HepG2 (cell line): Measurements from ENCODE around the gene NNMT. TPM values are rescaled to one million over a fixed set of nuclear protein-coding genes. Genes with fewer than 3 reads are reported as not detected.

ENCODE experiments used
- DNMT1 ChIP-seq: sonication (generic); formaldehyde crosslinking; IDR thresholded peaks from 2 replicates; pipeline ENCODE4 v1.5.1; 2020; ENCODE audit warnings: mild to moderate bottlenecking, missing genetic modification reagents
- KDM2A ChIP-seq: sonication (generic); formaldehyde crosslinking; IDR thresholded peaks from 2 replicates; pipeline ENCODE4 v1.4.0; 2020; ENCODE audit warnings: low read depth, missing genetic modification reagents, borderline replicate concordance
- KLF15 ChIP-seq: sonication (generic); formaldehyde crosslinking; IDR thresholded peaks from 2 replicates; pipeline ENCODE4 v1.8.1; 2023; ENCODE audit warnings: borderline replicate concordance, mild to moderate bottlenecking, inconsistent platforms, missing genetic modification reagents, mixed read lengths
- NFKB2 ChIP-seq: sonication (generic); formaldehyde crosslinking; IDR thresholded peaks from 2 replicates; pipeline ENCODE4 v1.4.0; 2020; ENCODE audit warnings: missing genetic modification reagents, borderline replicate concordance
- WIZ ChIP-seq: sonication (generic); formaldehyde crosslinking; IDR thresholded peaks from 2 replicates; pipeline ENCODE4 v1.5.1; 2020; ENCODE audit warnings: mild to moderate bottlenecking, missing genetic modification reagents
- ZBTB33 ChIP-seq: sonication (generic); formaldehyde crosslinking; IDR thresholded peaks from 2 replicates; pipeline ENCODE4 v1.4.0; 2020; ENCODE audit warnings: missing genetic modification reagents
- ZFY ChIP-seq: sonication (generic); formaldehyde crosslinking; IDR thresholded peaks from 2 replicates; pipeline ENCODE4 v1.4.0; 2020; ENCODE audit warnings: missing genetic modification reagents
- ZIK1 ChIP-seq: sonication (generic); formaldehyde crosslinking; IDR thresholded peaks from 2 replicates; pipeline ENCODE4 v1.5.0; 2020; ENCODE audit warnings: mild to moderate bottlenecking, low read depth, missing genetic modification reagents, borderline replicate concordance
- ZNF124 ChIP-seq: sonication (generic); formaldehyde crosslinking; IDR thresholded peaks from 2 replicates; pipeline ENCODE4 v1.4.0; 2020; ENCODE audit warnings: missing genetic modification reagents
- ZNF224 ChIP-seq: sonication (generic); formaldehyde crosslinking; IDR thresholded peaks from 2 replicates; pipeline ENCODE4 v1.5.0; 2020; ENCODE audit warnings: mild to moderate bottlenecking, missing genetic modification reagents
- ZNF580 ChIP-seq: IDR thresholded peaks from 2 replicates; pipeline ENCODE4 v1.6.1; 2016; ENCODE audit warnings: low read depth, borderline replicate concordance
- ZNF615 ChIP-seq: sonication (generic); formaldehyde crosslinking; IDR thresholded peaks from 2 replicates; pipeline ENCODE4 v1.5.0; 2020; ENCODE audit warnings: mild to moderate bottlenecking, missing genetic modification reagents, borderline replicate concordance
- ZSCAN12 ChIP-seq: sonication (generic); formaldehyde crosslinking; IDR thresholded peaks from 2 replicates; pipeline ENCODE4 v1.9.0; 2021; ENCODE audit warnings: mild to moderate bottlenecking, missing genetic modification reagents
- polyA plus RNA-seq, 8 experiments: library from polyadenylated mRNA; depleted of rRNA in 3 of 8; stranded (reverse) in 7 of 8; unstranded in 1 of 8; fragments of >200 nt; fragmentation: Illumina TruSeq in 4 of 8; extraction: Trizol in 4 of 8; gene quantifications; 2 replicates each; pipeline versions ENCODE4 v1.2.1 to v1.2.3, GENCODE V29; 2011 to 2016; ENCODE audit warnings: low read depth in 4 of 8, missing spikeins in 1 of 8, mixed read lengths in 1 of 8; ENCODE audit not compliant: insufficient read depth in 1 of 8
- total RNA-seq, 5 experiments: library from RNA; depleted of rRNA; stranded (reverse); fragments of >200 nt; fragmentation: Illumina TruSeq; extraction: Trizol; gene quantifications; 2 replicates each; pipeline ENCODE4 v1.2.3, GENCODE V29; 2016; ENCODE audit warnings: low read depth in 1 of 5
- TF ChIP-seq, protein P1 (sequence below): sonication (generic); formaldehyde crosslinking; IDR thresholded peaks from 2 replicates; pipeline ENCODE4 v1.5.1; 2020; ENCODE audit warnings: mild to moderate bottlenecking, missing genetic modification reagents
- TF ChIP-seq, protein P2 (sequence below): sonication (generic); formaldehyde crosslinking; conservative IDR thresholded peaks from 2 replicates; pipeline ENCODE4 v1.4.0; 2020; ENCODE audit warnings: missing genetic modification reagents
- TF ChIP-seq, protein P3 (sequence below): sonication (generic); formaldehyde crosslinking; IDR thresholded peaks from 2 replicates; pipeline ENCODE4 v1.5.0; 2020; ENCODE audit warnings: missing genetic modification reagents
- TF ChIP-seq, protein P4 (sequence below): sonication (generic); formaldehyde crosslinking; IDR thresholded peaks from 2 replicates; pipeline ENCODE4 v1.4.0; 2020; ENCODE audit warnings: missing genetic modification reagents

NNMT gene
- total and polyA plus RNA-seq, 2 of the 13 experiments (the other 11 are each of a cell fraction or from before 2014, with no cell fraction given): 0.13 TPM; not detected in 1

GRCh38 chr11:114315749-114316368, 19.7 kb downstream of the NNMT start (continued):
- TF ChIP-seq, protein P1, sequence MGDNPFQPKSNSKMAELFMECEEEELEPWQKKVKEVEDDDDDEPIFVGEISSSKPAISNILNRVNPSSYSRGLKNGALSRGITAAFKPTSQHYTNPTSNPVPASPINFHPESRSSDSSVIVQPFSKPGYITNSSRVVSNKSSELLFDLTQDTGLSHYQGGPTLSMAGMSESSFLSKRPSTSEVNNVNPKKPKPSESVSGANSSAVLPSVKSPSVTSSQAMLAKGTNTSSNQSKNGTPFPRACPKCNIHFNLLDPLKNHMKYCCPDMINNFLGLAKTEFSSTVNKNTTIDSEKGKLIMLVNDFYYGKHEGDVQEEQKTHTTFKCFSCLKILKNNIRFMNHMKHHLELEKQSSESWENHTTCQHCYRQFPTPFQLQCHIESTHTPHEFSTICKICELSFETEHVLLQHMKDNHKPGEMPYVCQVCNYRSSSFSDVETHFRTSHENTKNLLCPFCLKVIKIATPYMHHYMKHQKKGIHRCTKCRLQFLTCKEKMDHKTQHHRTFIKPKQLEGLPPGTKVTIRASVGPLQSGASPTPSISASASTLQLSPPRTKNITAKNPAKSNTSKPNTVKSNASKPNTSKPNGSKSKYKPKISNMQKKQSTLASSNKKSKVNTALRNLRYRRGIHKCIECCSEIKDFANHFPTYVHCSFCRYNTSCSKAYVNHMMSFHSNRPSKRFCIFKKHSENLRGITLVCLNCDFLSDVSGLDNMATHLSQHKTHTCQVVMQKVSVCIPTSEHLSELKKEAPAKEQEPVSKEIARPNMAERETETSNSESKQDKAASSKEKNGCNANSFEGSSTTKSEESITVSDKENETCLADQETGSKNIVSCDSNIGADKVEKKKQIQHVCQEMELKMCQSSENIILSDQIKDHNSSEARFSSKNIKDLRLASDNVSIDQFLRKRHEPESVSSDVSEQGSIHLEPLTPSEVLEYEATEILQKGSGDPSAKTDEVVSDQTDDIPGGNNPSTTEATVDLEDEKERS: no peak
- TF ChIP-seq WIZ (CRISPR knock-in tag) (no peak), NFKB2 (CRISPR knock-in tag) (no peak), ZFY (CRISPR knock-in tag) (no peak), KDM2A (CRISPR knock-in tag) (no peak), ZNF124 (0 out of 2 replicates have a peak, but pooled peaks have one; percentile 60), ZIK1 (CRISPR knock-in tag) (no peak), ZNF580 (no peak), KLF15 (CRISPR knock-in tag) (no peak), ZSCAN12 (CRISPR knock-in tag) (no peak), ZBTB33 (CRISPR knock-in tag) (peak; percentile 79), ZNF615 (CRISPR knock-in tag) (0 out of 2 replicates have a peak, but pooled peaks have one; percentile 31), DNMT1 (no peak), ZNF224 (CRISPR knock-in tag) (no peak)
- TF ChIP-seq, protein P2, sequence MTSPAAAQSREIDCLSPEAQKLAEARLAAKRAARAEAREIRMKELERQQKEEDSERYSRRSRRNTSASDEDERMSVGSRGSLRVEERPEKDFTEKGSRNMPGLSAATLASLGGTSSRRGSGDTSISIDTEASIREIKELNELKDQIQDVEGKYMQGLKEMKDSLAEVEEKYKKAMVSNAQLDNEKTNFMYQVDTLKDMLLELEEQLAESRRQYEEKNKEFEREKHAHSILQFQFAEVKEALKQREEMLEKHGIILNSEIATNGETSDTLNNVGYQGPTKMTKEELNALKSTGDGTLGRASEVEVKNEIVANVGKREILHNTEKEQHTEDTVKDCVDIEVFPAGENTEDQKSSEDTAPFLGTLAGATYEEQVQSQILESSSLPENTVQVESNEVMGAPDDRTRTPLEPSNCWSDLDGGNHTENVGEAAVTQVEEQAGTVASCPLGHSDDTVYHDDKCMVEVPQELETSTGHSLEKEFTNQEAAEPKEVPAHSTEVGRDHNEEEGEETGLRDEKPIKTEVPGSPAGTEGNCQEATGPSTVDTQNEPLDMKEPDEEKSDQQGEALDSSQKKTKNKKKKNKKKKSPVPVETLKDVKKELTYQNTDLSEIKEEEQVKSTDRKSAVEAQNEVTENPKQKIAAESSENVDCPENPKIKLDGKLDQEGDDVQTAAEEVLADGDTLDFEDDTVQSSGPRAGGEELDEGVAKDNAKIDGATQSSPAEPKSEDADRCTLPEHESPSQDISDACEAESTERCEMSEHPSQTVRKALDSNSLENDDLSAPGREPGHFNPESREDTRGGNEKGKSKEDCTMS: no peak
- TF ChIP-seq, protein P3, sequence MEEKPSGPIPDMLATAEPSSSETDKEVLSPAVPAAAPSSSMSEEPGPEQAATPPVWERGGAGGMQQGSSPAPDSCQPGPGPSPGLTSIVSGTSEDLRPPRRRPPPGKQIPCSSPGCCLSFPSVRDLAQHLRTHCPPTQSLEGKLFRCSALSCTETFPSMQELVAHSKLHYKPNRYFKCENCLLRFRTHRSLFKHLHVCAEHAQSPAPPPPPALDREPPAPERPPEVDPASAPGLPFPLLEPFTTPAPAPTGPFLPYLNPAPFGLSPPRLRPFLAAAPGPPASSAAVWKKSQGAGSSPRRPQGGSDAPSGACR (CRISPR knock-in tag): no peak
- TF ChIP-seq, protein P4, sequence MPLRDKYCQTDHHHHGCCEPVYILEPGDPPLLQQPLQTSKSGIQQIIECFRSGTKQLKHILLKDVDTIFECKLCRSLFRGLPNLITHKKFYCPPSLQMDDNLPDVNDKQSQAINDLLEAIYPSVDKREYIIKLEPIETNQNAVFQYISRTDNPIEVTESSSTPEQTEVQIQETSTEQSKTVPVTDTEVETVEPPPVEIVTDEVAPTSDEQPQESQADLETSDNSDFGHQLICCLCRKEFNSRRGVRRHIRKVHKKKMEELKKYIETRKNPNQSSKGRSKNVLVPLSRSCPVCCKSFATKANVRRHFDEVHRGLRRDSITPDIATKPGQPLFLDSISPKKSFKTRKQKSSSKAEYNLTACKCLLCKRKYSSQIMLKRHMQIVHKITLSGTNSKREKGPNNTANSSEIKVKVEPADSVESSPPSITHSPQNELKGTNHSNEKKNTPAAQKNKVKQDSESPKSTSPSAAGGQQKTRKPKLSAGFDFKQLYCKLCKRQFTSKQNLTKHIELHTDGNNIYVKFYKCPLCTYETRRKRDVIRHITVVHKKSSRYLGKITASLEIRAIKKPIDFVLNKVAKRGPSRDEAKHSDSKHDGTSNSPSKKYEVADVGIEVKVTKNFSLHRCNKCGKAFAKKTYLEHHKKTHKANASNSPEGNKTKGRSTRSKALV (CRISPR knock-in tag): no peak
